Left kidney (tissue), 2 donors: ENCODE data around the gene TJP3. TPM values are rescaled to one million over a fixed set of nuclear protein-coding genes. Genes with fewer than 3 reads are reported as not detected.

Experiments
- DNase-seq: peaks from one replicate; pipeline ENCODE4 v3.0.0-alpha.2; 2013
- polyA plus RNA-seq: library from polyadenylated mRNA; unstranded; fragments of 120-200 nt; gene quantifications from one replicate; pipeline ENCODE4 v1.2.1, GENCODE V29; 2013; ENCODE audit not compliant: insufficient read length

Gene TJP3
- polyA plus RNA-seq, 1 donor, result 7.5 TPM

DNA sequence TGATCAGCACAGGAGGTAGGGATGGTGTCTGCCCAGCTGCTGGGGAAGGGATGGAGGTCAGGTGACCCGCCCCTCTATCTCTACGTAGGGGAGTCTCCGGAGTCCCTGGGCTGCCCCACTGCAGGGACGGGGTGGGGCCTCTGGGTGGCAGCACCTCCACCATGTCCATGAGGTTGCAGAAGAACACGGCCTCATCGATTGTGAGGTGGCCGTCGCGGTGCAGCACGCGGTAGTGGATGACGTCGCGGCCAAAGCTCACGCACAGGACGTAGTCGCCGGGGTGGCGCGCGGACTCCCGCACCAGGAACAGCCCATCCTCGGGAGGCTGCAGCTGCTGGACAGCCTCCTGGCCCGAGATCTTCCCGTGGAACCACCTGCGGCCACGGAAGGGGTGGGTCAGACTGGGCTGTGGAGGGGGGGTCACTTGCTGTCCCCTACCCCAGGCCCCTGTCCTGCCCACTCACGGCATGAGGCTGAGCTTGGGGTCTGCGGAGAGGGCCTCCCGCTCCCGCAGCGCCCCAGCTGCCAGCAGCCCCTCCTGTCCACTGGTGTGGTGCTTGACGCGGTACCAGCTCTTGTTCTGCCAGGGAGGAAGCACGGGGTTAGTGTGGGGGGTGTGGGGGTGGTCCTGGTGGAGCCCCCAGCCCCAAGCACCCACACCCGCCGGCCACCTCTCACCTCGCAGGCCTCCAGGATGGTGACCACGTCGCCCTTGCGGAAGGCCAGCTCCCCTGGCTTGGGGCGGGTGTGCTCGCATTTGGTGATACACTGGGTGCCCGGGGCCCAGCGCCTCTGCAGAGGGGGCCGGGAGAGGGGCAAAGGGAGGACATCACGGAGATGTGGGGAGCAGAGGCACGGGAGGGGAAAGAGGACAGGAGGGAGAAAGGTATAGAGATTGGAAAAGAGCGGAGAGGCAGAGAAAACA lies 75.7 kb downstream of the TJP3 start:
- DNase-seq, result no peak

DNA sequence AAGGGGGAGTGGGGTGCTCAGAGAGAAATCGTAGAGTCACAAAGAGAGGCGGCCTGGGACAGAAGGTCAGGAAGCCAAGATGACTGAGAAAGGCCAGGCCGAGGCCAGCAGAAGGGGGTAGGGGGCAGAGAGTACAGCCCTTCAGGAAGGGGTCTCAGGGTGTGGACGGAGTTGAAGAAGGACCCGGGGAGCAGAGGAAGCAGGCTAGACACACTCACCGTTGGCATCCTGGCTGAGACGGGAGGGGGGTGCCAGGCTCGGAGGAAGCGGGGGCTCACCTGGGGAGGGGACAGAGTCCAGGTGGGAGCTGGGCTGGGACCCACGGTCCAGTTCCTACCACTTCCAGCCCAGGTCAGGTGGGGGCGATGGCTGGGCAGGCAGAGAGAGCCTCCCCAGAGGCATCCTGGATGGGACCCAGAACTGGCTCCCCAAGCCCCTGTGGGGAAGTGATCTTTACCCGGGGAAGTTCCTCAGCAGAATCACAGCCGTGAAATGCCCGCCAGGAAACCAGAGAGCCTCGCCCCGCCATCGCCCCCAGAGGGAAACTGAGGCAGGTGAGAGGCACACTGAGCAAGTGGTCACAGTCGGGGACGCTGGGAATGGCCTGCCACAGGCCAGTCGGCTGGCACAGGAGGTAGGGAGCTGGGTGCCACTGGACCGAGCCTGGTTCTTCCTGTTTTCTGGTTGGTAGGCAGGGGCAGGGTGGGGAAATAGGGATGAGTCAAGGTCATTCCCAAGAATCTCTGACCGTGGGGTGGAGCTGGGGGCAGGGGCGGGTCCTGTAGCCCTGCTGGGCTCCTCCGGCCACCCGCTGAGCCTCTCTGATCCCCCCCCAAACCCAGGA lies 76.6 kb downstream of the TJP3 start:
- DNase-seq, result no peak

DNA sequence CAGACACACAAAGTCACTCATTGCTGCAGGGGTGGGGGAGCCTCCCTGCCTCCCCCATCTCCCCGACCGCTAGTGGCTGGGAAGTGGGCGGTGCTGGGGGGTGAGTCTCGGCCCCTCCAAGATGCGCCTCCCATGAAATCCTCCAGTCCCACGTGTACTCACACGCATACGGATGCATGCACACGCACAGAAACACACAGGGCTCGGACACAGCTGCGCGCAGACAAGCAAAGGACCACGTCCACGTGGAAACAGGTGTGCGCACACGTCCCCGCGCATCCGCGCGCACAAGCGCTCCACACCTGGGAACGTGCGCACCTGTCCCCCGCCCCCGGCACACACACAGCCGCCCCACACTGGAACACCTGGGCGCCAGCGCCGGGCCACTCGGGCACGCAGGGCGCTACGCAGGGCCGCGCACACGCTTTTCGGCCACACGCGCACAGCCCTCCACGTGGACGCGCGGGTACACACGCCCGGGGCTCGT lies 77.3 kb downstream of the TJP3 start:
- no peak for DNase-seq

DNA sequence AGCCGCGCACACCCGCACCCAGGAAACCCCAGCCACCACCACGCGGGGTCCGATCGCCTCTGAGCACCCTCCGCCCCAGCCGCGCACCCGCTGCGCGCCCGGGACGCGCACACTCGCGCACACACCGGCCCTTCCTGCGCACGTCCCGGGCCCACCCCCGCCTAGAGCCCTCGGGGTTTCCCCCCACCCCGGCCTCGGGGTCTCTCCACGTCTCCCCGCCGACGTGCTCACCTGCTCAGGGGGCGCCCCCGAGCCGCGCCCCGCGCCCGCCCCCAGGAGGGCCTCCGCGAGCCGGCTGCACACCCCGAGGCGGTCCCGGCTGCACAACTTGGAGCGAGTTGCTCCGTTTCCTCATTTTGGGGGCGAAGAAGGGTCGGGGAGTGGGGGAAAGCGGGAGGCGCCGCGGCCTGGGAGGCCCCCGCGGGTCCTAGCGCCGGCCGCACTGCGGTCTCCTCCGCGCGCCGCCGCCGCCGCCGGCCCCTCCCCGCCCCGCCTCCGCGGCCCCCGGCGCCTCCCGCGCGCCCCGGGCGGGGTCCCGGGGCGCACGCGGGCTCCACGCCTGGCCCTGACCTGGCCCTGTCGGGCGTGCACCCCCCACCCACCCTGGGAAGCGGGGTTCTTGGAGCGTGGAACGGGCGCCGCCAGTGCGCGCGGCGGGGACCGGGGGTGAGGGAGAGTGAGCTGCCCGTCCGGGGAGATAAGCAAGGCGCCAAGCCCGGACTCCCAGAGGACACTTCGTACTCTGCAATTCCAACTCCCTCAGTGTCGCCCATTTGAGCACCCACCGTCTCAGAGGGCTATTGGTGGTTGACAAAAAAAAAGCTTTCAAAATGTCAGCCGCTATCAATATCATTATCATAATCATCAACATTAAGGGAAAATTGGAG lies 78.0 kb downstream of the TJP3 start, which contains the start of gene MATK:
TSS of gene MATK (minus strand) at position 444 of the 887 bp plus-strand sequence. CDS start 1,246 bp downstream, outside the sequence.
- DNase-seq, result no peak

DNA sequence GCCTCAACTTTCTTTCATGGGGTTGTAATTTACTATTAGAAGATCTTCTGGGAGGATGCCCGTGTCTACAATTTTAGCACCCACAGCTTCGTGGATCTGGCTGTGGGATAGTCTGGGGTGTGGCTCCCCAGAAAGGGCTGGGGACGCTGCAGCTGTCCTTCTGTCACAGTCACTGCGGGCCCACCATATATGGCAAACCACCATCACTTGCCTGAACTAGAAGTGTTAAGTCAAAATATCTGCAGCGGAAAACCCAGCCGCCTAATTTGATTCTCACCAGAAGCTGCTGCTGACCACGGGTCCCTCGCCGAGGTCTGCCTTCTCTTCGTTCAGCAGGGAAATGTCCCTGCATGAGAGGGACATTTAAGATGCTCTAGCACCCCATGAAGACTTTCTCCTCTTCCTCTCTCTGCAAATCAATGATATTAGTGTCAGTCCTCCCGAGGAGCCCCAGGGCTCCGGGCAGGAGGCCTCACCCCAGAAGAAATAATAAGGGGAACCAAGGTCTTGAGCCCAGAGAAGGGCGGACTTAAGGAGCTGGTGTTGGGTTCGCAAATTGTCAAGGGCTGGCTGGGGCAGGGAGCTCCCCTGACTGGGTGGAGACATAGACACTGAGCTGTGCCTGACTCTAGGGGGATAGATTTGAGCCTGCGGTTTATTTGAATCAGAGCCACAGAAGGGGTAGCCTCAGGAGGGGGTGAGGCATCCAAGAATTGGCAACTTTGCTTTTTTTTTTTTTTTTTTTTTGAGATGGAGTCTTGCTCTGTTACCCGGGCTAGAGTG lies 81.0 kb downstream of the TJP3 start:
- DNase-seq, result no peak

DNA sequence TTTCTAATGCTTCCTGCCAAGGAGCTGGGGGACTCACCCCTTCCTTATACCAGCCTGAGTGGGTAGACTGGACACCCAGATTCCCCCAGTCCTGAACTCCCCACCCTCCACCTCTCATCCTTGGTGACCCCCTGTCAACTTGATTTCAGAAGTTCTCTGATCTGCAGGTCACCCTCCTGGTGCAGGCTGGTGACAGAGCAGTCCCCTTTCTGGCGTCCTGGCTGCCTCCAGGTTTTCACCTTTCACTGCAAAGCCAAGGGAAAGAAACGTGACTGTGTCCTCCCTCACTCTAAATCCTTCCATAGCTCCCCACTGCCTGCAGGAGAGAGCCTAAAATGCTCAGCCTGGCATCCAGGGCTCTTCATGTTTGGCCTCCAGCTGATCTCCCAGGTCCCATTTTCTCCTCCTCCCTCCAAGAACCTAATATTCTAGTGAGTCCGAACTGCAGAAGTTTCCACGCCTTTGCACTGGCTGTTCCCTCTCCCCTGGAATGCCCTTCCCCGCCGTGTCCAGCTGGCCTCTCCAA lies 82.1 kb downstream of the TJP3 start:
- DNase-seq, result no peak

DNA sequence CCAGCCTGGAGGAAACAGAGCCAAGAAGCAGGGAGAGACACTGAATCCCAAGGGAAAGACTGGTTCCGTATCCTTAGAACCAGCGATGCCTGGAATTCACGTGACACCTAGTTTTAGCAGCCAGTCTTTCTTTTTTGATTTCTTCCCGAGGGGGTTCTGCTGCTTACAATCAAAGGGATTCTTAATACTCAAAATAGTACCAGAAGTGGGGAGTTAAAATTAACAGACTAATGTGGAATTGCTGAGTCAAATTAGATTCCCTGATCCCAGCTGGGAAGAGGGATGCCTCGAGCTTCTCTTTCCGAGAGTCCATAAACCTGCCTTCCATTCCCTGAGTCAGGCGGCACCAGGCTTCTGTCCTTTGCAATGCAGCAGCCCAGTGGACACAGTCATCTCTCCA lies 82.8 kb downstream of the TJP3 start:
- no peak for DNase-seq

DNA sequence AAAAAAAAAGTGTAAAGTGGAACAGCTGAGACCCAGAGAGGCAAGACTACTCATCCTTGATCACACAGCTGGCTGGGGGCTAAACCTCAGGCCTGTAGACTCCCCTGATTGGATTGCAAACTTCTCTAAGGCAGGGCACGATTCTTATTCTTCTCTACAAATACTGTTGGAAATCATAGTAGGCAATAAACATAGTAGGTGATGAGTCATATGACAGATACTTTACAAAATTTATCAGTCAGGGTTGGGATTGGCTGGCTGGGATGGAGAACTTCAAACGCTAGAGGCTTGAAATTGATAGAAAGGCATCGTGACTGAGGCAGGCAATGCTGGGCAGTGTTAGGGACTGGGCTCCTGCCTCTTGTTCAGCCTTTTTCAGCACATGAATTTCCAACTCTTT lies 83.9 kb downstream of the TJP3 start:
- DNase-seq, result no peak

DNA sequence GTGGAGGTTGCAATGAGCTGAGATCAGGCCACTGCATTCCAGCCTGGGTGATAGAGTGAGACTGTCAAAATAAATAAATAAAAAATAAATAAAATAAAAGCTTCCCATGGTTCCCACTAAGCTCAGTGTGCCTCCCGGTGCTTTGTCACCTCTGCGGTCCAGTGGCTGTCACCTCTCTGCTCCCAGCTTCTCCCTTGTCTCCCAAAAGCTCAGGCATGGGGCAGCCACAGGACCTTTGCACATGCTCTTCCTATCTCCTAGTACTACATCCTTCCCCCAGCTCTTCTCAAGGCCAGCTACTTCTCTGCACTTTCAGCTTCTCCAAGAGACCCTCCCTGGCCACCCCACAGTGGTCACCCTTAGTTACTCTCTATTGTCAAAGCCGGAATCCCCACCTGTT lies 85.6 kb downstream of the TJP3 start:
- DNase-seq, result no peak

DNA sequence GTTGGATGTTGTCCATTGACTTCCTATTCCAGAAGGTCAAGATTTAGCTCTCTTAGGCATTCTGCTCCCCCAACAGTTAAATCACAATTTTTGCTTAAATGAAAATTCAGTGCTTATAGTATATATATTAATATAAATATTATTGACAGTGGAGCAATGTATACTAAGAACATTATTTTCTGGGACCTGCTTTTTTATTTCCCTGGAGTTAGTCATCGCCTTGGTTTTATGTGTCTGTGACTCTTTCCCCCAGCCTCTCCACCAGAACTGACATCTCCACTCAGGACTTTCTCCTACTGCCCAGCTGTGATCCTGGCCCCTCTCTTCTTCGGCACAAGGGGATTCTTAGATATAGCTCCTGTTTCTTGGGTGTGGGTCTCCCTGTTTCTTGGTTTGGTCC lies 88.2 kb downstream of the TJP3 start:
- no peak for DNase-seq

DNA sequence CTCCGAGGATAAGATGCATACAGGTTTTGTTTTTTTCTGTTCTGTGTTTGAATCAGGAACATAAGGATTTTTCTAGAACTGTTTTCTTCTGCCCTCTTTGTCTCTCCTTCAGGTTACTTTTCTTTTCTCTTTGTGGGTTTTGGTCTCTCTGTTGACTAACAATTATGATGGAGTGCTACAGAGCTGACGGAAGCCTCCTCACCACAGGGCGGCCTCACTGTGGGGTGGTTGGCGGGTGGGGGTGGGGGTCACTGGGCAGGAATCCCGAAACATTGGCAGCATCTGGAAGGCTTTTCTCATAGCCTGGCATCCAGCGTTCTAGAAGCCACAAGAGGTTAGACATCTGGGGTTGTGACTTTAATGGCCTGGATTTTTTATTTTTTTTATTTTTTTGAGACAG lies 90.0 kb downstream of the TJP3 start:
- no peak for DNase-seq

Other genes starting within 250 kb of the TJP3 start
- gene SMIM24, start 227.9 kb upstream of the TJP3 start, polyA plus RNA-seq, result 446 TPM
- not detected for gene SMIM44, start 224.9 kb upstream of the TJP3 start, polyA plus RNA-seq
- 5.2 TPM for gene DOHH, start 207.7 kb upstream of the TJP3 start, polyA plus RNA-seq
- 46.7 TPM for gene FZR1, start 202.1 kb upstream of the TJP3 start, polyA plus RNA-seq
- 5.1 TPM for gene TEKTIP1, start 169.2 kb upstream of the TJP3 start, polyA plus RNA-seq
- 55.8 TPM for gene MFSD12, start 150.8 kb upstream of the TJP3 start, polyA plus RNA-seq
- 76.6 TPM for gene HMG20B, start 135.4 kb upstream of the TJP3 start, polyA plus RNA-seq
- 1.9 TPM for gene GIPC3, start 122.9 kb upstream of the TJP3 start, polyA plus RNA-seq
- gene TBXA2R, start 101.5 kb upstream of the TJP3 start, polyA plus RNA-seq, result 2.2 TPM
- 23.2 TPM for gene CACTIN, start 81.6 kb upstream of the TJP3 start, polyA plus RNA-seq
- gene PIP5K1C, start 7.9 kb upstream of the TJP3 start, polyA plus RNA-seq, result 21.1 TPM
- 16.9 TPM for gene APBA3, start 53.3 kb downstream of the TJP3 start, polyA plus RNA-seq
- gene MRPL54, start 54.3 kb downstream of the TJP3 start, polyA plus RNA-seq, result 22.6 TPM
- not detected for gene RAX2, start 63.8 kb downstream of the TJP3 start, polyA plus RNA-seq
- gene MATK, start 78.0 kb downstream of the TJP3 start, polyA plus RNA-seq, result 0.96 TPM
- 2.4 TPM for gene ZFR2, start 160.7 kb downstream of the TJP3 start, polyA plus RNA-seq
- gene ATCAY, start 172.3 kb downstream of the TJP3 start, polyA plus RNA-seq, result 0.18 TPM
- not detected for gene NMRK2, start 224.7 kb downstream of the TJP3 start, polyA plus RNA-seq